GM13977 (cell line): Measurements from ENCODE around the gene REX1BD.
A peak's percentile ranks its signal among the peaks of the same experiment; 100 is the strongest.

ENCODE experiments used
- DNase-seq: peaks from one replicate; pipeline ENCODE4 v3.0.0; 2012; ENCODE audit warnings: low spot score
- in situ Hi-C: fragments of 300-500 bp; cut with MboI; formaldehyde crosslinking; loops from one replicate; pipeline ENCODE4 v1.12.0; 2022; ENCODE audit warnings: low sequenced_read_pairs, low pct_unique_long_range_greater_than_20kb, mixed read lengths, inconsistent platforms; ENCODE audit not compliant: unreplicated experiment
- TF ChIP-seq, protein P1 (sequence below): IDR thresholded peaks from 2 replicates; pipeline ENCODE4 v1.5.1; 2012; ENCODE audit warnings: mild to moderate bottlenecking, control low read depth; ENCODE audit not compliant: insufficient read depth; ENCODE audit errors: extremely low read depth, missing control alignments

The REX1BD gene

DNA sequence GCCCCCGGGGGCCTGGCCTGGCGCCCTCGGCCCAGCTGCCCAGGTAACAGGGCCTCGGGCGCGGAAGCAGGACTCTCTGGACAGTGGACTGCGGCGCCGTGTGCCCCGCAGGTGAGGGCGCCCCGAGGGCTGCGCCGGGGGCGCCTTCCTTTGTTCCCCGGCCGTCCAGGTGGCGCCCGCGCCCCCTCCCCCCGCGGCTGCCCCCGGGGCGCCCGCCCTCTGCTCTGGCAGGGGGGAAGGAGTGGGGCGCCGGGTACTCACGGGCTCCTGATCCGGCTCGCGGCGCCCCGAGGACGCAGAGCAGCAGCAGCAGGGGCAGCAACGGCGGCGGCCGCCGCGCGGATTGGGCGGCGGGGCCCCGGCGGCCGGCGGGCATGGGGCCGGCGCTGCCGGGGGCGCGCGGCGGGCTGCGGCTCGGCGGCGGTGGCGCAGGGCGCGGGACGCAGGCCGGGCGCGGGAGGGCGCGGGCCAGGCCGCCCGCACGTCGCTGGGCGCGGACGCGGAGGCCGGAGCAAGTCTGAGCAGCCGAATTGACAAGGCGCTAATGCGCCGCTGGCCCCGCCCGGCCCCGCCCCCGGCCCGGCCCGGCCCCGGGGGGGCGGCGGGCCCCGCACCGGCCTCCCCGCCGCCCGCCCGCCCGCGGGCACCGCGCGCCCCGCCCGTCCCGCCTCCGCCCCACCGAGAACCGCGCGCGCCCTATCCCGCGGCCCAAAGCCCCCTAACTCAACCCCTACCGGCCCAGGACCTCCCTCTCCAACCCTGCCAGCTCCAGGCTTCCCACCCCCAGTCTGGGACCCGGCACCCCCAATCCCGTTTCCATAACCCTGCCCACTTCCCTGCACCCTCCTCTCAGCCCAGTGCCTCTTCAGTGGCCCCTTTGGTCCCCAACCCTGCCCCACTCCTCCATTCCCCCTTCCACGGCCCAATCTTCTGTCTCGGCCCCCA, 18.0 kb downstream of the REX1BD start, which contains the start of gene CRLF1:
CRLF1 (minus strand) TSS at position 519 of the 945 bp plus-strand sequence; CDS start at position 376, 143 bp downstream.
- in situ Hi-C loops = no loop called here
- DNase-seq = peak; percentile 48
- TF ChIP-seq, protein P1, sequence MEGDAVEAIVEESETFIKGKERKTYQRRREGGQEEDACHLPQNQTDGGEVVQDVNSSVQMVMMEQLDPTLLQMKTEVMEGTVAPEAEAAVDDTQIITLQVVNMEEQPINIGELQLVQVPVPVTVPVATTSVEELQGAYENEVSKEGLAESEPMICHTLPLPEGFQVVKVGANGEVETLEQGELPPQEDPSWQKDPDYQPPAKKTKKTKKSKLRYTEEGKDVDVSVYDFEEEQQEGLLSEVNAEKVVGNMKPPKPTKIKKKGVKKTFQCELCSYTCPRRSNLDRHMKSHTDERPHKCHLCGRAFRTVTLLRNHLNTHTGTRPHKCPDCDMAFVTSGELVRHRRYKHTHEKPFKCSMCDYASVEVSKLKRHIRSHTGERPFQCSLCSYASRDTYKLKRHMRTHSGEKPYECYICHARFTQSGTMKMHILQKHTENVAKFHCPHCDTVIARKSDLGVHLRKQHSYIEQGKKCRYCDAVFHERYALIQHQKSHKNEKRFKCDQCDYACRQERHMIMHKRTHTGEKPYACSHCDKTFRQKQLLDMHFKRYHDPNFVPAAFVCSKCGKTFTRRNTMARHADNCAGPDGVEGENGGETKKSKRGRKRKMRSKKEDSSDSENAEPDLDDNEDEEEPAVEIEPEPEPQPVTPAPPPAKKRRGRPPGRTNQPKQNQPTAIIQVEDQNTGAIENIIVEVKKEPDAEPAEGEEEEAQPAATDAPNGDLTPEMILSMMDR = no peak

DNA sequence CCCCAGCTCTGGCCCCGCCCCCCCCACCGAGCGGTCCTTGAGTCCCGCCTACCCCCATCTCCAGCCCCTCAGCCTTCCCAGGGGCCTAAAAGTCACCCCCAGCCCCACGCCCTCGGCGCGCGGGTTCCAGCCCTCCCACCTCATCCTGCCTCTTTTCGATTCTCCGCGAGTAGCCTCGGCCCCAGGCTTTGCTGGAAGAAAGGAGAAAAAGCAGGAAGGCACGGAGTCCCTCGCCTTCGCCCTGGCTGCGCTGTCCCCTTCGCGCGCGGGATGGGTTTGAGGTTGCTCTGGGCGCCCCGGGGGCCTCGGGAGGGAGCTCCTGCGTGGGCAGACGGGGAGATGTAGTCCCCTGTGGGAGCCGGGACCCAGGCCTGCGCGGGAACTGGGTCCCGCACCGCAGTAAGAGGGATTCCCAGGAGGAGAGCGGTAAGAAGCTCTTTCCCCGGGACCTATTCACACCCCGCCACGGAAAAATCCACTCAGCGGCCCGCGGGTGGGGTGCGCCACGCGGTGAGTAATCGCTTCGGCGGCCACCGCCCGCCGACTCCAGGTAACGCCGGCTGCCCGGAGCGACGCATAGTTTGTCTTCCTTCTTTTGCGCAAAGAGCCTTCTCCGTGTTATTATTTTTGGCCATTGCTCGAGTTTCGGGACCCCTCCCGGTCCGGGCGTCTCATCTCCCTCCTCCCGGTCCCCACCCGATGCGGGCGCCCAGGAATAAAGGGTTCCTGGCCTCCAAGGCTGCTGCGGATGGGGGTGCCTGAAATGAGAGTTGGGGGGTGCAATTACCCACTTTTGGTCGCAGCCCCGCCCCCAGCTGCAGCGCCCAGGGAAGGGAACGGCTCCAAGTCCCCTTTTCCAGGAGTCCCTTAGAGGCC, 18.9 kb downstream of the REX1BD start:
- DNase-seq = peak; percentile 41
- TF ChIP-seq, protein P1 = no peak
- in situ Hi-C loops = no loop called here

DNA sequence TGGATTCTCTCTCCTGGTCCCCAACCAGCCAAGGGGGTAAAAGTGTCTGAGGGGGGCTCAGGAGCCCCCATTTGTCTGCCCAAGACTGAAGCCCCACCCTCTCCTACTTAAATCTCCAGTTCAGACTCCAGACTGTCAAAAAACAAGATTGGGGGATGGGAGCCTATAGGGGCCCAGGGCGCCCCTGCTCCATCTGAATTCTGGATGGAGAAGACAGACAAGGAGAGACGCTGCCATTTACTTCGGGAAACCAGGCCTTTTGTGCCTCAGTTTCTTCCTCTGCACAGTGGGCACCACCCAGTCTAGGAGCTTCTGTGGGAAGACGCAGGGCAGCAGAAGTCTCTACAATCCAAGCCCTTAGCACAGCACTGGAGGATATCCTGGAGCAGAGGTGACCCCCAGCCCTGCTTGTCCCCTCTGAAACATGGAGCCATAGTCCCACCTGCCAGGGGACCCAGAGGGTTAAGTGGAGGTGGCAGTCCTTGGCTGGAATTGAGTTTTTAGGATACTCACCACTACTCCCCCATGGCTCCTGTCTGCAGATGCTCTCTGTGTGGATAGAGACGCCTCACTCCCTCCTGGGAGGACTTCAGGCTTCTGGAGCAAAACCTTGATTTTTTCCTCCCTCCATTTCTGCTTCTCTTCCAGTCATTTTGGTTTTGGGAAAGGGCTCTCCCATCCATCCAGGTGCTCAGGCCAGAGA, 19.7 kb downstream of the REX1BD start:
- TF ChIP-seq, protein P1 = no peak
- DNase-seq = peak; percentile 38
- in situ Hi-C loops = no loop called here

DNA sequence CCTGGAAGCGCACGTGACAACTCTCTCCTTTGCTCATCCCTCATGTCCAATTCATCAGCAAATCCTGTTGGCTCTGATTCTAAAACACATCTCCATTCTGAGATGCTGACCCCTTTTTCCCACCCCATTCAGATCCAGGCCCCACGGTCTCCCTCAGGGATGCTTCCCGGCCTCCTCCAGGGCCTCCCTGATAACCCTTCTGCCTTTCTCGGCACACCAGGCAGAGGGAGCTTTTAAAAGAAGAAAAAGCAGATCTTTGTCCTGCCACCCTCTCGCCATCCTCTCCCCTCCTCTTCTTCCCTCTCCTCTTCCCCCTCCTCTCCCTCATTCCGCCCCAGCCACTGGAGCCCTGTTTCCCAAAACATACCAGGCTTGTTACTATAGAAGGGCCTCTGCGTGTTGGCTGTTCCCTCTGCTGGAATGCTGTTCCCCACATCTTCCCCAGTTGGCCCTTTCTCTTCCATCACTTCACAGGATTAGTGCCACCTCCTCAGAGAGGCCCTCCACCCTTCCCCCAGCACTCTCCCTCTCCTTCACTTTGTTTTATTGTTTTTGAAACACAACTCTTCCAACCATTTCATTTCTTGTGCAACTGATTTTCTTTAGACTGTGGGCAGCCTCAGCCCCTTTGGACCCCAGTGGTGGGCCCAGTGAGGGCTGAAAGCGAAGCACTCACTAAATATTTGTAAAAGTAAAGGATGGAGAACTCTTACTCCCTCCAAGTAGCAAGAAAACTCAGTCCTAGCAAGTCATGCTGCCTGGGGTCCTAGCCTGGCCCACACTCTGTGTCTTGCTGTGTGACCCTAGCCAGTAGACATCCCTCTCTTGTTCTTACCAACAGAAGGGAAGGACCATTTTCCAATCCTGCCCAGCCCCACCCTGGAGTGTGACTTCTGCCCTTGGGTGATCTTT, 20.5 kb downstream of the REX1BD start:
- TF ChIP-seq, protein P1 = no peak
- in situ Hi-C loops = no loop called here
- DNase-seq = no peak

DNA sequence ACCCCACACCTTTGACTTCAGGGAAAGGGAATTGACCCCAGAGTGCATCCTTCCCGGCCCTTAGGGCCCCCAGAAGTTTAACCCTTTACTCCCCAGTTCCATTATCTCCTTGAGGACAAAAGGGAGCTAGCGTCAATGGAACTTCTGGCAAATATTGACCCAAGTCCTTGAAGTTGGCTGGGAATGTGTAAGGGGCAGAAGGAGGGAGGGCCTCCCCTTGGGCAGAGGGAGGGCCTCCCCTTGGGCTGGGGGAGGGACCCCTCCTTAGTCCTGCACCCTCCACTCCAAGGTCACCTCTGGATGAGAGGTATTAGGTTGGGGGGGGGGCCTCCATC, 21.1 kb downstream of the REX1BD start:
- in situ Hi-C loops = no loop called here
- DNase-seq = no peak
- TF ChIP-seq, protein P1 = no peak

DNA sequence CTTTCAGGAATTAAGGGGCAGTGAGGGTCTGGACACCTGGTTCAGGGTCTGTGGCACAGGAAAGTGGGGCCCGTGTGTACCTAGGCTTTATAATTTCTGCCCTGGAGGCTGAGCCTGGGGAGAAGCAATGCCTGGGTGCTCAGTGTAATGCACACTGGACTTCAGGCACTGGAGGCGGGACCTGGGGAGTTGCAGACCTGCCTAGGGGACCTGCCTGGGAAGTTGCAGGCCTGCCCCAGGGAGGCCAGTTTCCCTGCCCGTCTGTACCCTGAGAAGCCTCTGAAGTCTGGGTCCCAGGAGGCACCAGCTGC, 21.6 kb downstream of the REX1BD start:
- TF ChIP-seq, protein P1 = no peak
- peak; percentile 34 for DNase-seq
- in situ Hi-C loops = no loop called here
